Effector CD4-positive, alpha-beta T cell (primary cell): ENCODE data around the gene CNTNAP2.
"Not testable (repeated sequence)": the region's sequence is repeated elsewhere in the genome, so short reads cannot be mapped to it uniquely, and the experiment has no call there.

ENCODE experiments used
- DNase-seq: peaks from one replicate; pipeline ENCODE4 v3.0.0-alpha.2; 2020

CNTNAP2 gene

GRCh38 chr7:148391591-148391990, 2275.0 kb downstream of the CNTNAP2 start:
- no peak for DNase-seq

GRCh38 chr7:148394582-148394981, 2278.0 kb downstream of the CNTNAP2 start:
- DNase-seq: no peak

DNA sequence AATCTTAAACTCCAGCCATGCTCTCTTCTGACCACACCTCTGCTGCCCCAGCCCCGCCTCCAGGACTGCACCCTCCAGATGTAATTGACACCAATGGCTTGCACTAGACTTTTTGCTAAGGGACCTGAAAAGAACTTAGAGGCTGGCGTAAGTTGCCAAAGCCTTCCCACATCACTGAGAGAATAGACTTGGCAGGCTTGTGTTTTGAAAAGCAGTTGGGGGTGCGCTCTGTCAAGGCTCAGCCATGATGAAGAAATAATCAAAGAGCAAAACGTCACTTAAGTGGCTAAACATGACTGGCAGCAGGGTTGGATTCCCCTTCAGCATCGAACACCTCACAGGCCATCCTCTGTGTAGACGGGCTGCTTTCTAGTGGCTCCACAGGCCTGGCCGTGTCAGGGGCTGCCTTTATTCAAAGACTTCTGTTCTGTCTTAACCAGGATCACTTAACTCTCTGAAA, 2278.8 kb downstream of the CNTNAP2 start:
- DNase-seq: no peak

GRCh38 chr7:148395990-148396716, 2279.6 kb downstream of the CNTNAP2 start:
- no peak for DNase-seq

GRCh38 chr7:148397056-148397455, 2280.5 kb downstream of the CNTNAP2 start:
- DNase-seq: no peak

GRCh38 chr7:148397551-148397950, 2280.9 kb downstream of the CNTNAP2 start:
- DNase-seq: no peak

GRCh38 chr7:148397985-148398384, 2281.4 kb downstream of the CNTNAP2 start:
- no peak for DNase-seq

DNA sequence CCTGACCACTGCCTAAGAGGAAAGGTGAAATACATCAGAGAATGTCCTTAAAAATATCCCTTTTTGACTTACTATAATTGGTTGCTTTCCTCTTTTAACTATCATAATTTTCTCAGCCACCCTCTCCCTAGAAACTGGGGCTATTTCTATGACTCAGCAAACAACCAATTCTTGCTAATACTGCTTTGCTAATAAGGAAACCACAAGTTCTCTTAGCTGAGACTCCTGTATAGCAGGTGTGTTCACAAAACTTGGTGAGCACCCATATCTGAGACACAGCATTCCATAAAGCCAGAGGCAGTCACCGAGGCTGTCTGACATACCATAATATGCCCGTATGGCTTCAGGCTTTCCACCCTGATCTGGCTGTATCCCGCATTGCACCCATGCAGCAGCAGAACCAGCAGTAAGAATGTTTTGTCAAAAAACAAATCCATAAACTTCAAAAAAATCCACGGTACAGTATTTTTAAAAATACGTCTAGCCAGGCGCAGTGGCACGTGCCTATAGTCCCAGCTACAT, 2282.3 kb downstream of the CNTNAP2 start:
- no peak for DNase-seq

- no peak for DNase-seq
These were observed 2283.5 kb downstream of the CNTNAP2 start for GRCh38 chr7:148400101-148400500.

DNA sequence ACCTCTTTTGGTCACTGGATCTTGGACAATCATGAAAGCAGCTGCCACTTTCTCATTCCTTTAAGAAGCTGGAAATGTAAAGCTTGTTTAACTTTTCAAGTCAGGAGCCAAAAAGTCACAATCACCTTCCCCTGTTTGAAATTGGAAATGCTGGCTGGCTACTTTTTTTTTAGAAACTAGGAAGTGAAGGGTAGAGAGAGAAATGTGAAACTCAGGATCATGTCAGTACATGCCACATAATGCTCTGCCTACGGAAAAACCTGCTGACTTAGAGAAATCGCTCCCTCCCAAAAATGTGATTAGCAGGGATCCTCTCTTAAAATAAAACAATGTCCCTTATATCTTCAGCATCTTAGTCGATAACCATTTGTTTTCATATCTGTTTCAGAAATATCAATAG, 2285.6 kb downstream of the CNTNAP2 start:
- DNase-seq: no peak

DNA sequence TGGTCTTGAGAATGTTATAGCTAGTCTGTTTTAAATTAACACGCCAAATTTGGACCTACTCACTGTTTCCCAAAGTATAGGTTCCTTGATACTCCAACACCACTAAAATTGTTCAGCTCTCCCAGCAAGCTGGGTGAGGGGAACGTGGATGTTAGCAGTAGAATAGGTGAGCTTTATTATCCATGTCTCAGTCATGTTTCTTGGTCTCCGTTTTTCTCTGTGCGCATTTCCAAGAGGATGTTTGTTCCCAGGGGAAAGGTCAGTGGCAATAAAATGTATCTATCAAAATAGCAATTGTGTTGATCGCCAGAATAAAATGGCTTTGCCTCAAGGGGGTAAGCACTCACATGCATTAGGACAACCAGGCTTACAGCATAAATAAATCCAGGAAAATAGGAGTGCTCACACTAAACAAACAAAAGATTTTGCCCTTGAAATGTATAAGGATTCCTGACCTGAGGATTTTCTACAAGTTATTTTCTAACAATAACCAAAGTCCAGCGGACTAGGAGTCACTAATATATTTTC, 2286.9 kb downstream of the CNTNAP2 start:
- no peak for DNase-seq

GRCh38 chr7:148408307-148408706, 2291.7 kb downstream of the CNTNAP2 start:
- DNase-seq: no peak

- DNase-seq: no peak
These were observed 2294.3 kb downstream of the CNTNAP2 start for GRCh38 chr7:148410905-148411304.

GRCh38 chr7:148412691-148413090, 2296.1 kb downstream of the CNTNAP2 start:
- DNase-seq: no peak

- no peak for DNase-seq
These were observed 2303.5 kb downstream of the CNTNAP2 start for GRCh38 chr7:148419856-148420832.

DNA sequence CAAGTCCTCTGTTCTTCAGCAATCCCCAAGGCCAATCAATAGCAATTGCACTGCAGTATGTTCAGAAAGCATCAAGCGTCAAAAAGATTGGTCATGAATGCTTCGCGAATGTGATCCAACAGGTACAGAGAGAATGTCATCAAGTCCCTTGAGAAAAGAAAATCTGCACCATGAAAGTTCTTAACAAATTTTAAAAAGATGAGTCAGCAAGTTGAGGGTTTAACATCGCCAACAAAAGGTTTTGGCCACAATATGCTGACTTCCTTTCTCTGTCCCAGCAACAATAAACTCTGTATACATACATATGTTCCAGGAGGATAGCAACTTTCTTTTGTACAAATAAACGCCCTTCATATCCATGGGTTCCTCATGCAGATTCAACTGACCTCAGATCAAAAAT, 2305.4 kb downstream of the CNTNAP2 start:
- no peak for DNase-seq

- DNase-seq: not testable (repeated sequence)
These were observed 2309.8 kb downstream of the CNTNAP2 start for GRCh38 chr7:148426393-148426792.

DNA sequence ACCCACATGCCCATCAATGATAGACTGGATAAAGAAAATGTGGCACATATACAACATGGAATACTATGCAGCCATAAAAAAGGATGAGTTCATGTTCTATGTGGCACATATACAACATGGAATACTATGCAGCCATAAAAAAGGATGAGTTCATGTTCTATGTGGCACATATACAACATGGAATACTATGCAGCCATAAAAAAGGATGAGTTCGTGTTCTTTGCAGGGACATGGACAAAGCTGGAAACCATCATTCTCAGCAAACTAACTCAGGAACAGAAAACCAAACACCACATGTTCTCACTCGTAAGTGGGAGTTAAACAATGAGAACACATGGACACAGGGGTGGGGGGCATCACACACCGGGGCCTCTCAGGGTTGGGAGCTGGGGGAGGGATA, 2314.1 kb downstream of the CNTNAP2 start:
- not testable (repeated sequence) for DNase-seq

GRCh38 chr7:148433521-148434180, 2317.1 kb downstream of the CNTNAP2 start:
- no peak for DNase-seq

DNA sequence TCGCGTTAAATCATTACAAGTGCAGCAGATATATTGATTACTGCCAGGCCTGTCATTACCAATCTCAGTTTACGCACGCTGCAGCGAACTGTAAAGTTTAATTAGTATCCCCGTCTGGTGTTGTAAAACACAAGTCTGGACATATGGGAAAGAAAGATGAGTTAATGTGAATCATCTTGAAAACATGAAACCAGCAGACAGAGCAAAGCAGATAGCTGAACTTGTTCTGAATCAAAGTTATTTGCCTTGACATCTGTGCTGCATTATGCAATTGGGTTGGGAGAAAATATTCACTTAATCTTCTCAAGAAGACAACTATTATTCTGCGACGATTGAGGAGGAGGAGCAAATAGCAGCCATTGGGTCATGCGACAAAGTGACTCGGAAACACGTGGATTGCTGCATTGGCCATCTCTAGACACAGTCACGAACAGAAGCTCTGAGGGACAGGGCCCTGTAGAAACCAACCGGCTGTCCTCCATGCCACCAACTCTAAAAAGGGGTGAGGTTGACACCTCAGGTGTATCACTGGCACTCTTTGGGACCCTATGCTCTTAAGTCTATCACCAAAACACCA, 2317.7 kb downstream of the CNTNAP2 start:
- DNase-seq: no peak

DNA sequence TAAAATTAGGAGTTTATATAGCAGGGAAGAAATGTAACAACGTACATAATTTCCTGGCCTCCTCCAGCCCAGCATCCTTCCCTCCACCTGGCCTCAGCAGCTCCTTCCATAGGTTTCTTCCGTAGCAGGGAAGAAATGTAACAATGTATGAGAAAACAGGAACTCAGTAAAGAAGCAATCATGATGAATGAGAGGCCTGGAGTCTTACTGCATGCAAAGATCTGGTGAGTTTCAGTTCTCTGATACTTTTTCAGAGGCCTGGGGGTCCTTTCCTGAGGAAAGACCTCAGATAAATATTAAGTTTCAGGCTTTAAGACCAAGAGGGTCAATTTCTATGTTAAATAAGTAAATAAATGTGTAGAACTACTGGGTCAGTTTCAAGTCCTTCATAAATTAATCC, 2318.3 kb downstream of the CNTNAP2 start:
- DNase-seq: no peak

DNA sequence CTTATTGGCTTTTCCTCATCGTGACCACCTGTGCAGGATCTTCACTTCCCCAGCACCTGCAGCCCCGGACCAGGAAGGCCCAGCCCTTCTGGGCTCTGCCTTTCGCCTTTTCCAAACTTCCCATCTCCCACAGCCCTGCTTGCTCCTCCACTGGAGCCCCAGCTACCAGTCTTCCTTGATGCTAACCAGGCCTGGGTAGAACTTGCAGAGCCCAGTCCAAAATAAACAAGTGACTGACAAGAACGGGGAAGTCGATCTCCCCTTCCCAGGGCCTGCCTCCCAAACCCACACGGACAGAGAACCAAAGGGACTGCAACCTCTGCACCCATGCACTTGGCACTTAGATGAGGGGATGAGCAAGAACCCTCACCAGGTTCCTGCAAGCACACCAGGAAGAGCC, 2319.1 kb downstream of the CNTNAP2 start:
- DNase-seq: no peak
